PFSK-1 (cell line): Measurements from ENCODE around the gene SNX10.

Experiments used
- FOXP2 ChIP-seq: optimal IDR thresholded peaks from 2 replicates; pipeline ENCODE3; 2011; ENCODE audit warnings: borderline replicate concordance, control low read depth, inconsistent platforms; ENCODE audit not compliant: insufficient read depth; ENCODE audit errors: extremely low read length, extremely low read depth
- POLR2AphosphoS5 ChIP-seq: IDR thresholded peaks from 2 replicates; pipeline ENCODE4 v1.6.1; 2012; ENCODE audit warnings: low read depth, mild to moderate bottlenecking, control low read depth, low read length, moderate library complexity
- REST ChIP-seq, 2 experiments: IDR thresholded peaks; 2 replicates each; pipeline versions ENCODE4 v1.6.1 to v1.8.0; 2011 to 2012; ENCODE audit warnings: low read depth in 2 of 2, low read length in 2 of 2, control low read depth in 1 of 2, inconsistent platforms in 1 of 2, mild to moderate bottlenecking in 1 of 2, moderate library complexity in 1 of 2; ENCODE audit not compliant: insufficient read depth in 1 of 2
- SIN3A ChIP-seq: IDR thresholded peaks from 2 replicates; pipeline ENCODE4 v1.6.1; 2012; ENCODE audit warnings: mild to moderate bottlenecking, low read length, moderate library complexity, borderline replicate concordance; ENCODE audit not compliant: insufficient read depth
- TAF1 ChIP-seq: IDR thresholded peaks from 2 replicates; pipeline ENCODE4 v1.6.1; 2012; ENCODE audit warnings: low read length, control low read depth, borderline replicate concordance; ENCODE audit not compliant: insufficient read depth

- TF ChIP-seq POLR2AphosphoS5 (no peak), REST (IDR thresholded peaks at IDR 0.05; ENCODE audit: insufficient read depth in 1 of 2, low read depth in 2 of 2, low read length in 2 of 2) (no peak), SIN3A (no peak), TAF1 (no peak), FOXP2 (no peak)
Measured at GRCh38 chr7:26265499-26266075, 26.1 kb upstream of the SNX10 start.
